Panc1 (cell line): ENCODE results near the gene ABAT. TPM values are rescaled to one million over a fixed set of nuclear protein-coding genes. Genes with fewer than 3 reads are reported as not detected.

Experiments used
- ATAC-seq: fragments of 200-7000 bp; cut with Tn5 transposase; 2 replicates; pipeline ENCODE4 v1.9.1; 2020; ENCODE audit warnings: mild to moderate bottlenecking, moderate library complexity
- BruUV-seq: library from RNA; stranded (reverse); fragments of 400-500 nt; replicated peaks from 2 replicates; lab custom pipeline; 2021; lab: Mats Ljungman, UMichigan
- CTCF ChIA-PET: fragments of 300-600 bp; sonication (Branson Sonifier 250); formaldehyde crosslinking; loops from one replicate; lab custom pipeline; 2022; ENCODE audit warnings: antibody characterized with exemption; lab: Charles Lee
- POLR2A ChIA-PET: fragments of 300-600 bp; sonication (Branson Sonifier 250); formaldehyde crosslinking; loops from one replicate; lab custom pipeline; 2022; ENCODE audit warnings: antibody characterized with exemption; lab: Charles Lee
- DNase-seq: peaks from one replicate; pipeline ENCODE4 v3.0.0-alpha.2; 2010; ENCODE audit warnings: low read depth, low spot score
- H3K27ac ChIP-seq: 2 replicates; pipeline ENCODE4 v1.5.1; 2011; ENCODE audit warnings: mild to moderate bottlenecking, low read length, inconsistent platforms
- H3K27me3 ChIP-seq: fragments of 200-500 bp; sonication (Bioruptor generic); 2 replicates; pipeline ENCODE4 v1.6.0; 2014; ENCODE audit warnings: low read length, inconsistent platforms; ENCODE audit not compliant: control insufficient read depth, insufficient read depth
- H3K36me3 ChIP-seq: fragments of 200-500 bp; sonication (Bioruptor generic); 2 replicates; pipeline ENCODE4 v1.5.1; 2014; ENCODE audit warnings: inconsistent platforms, mild to moderate bottlenecking, low read length, moderate library complexity; ENCODE audit not compliant: control insufficient read depth, insufficient read depth
- H3K4me1 ChIP-seq: 2 replicates; pipeline ENCODE4 v1.5.1; 2011; ENCODE audit warnings: inconsistent platforms, mild to moderate bottlenecking, low read length, moderate library complexity; ENCODE audit not compliant: control insufficient read depth, insufficient read depth
- H3K4me3 ChIP-seq, 2 experiments: 2 replicates each; pipeline ENCODE4 v1.5.1; 2011 to 2012; ENCODE audit warnings: low read depth in 2 of 2, low read length in 2 of 2, mild to moderate bottlenecking in 2 of 2, inconsistent platforms in 1 of 2, moderate library complexity in 1 of 2
- H3K9me3 ChIP-seq: fragments of 200-500 bp; sonication (Bioruptor generic); 2 replicates; pipeline ENCODE4 v1.5.1; 2014; ENCODE audit warnings: low read depth, mild to moderate bottlenecking, inconsistent platforms, low read length, moderate library complexity; ENCODE audit not compliant: control insufficient read depth, insufficient read depth
- CTCF ChIP-seq: fragments of 450-650 bp; IDR thresholded peaks from 2 replicates; pipeline ENCODE4 v1.5.1; 2017; ENCODE audit warnings: mild to moderate bottlenecking
- POLR2AphosphoS5 ChIP-seq: IDR thresholded peaks from 2 replicates; pipeline ENCODE4 v1.6.1; 2012; ENCODE audit warnings: mild to moderate bottlenecking, low read depth, low read length, moderate library complexity
- REST ChIP-seq, 2 experiments: IDR thresholded peaks; 2 replicates each; pipeline ENCODE4 v1.6.1; 2011 to 2012; ENCODE audit warnings: low read depth in 2 of 2, control low read depth in 1 of 2, low read length in 1 of 2, mild to moderate bottlenecking in 1 of 2, moderate library complexity in 1 of 2; ENCODE audit not compliant: insufficient read depth in 1 of 2
- SIN3A ChIP-seq: IDR thresholded peaks from 2 replicates; pipeline ENCODE4 v1.6.1; 2012; ENCODE audit warnings: low read depth, mild to moderate bottlenecking, low read length, moderate library complexity, borderline replicate concordance; ENCODE audit not compliant: insufficient read depth
- TCF7L2 ChIP-seq: IDR thresholded peaks from 2 replicates; pipeline ENCODE4 v1.6.1; 2011; ENCODE audit warnings: mild to moderate bottlenecking, low read depth, low read length, inconsistent platforms
- in situ Hi-C: cut with HindIII; loops from 2 replicates; pipeline ENCODE4 v1.10.0; 2016; ENCODE audit warnings: low sequenced_read_pairs, low pct_unique_long_range_greater_than_20kb
- intact Hi-C: fragments of 100-400 bp; cut with micrococcal nuclease; formaldehyde crosslinking; loops from one replicate; pipeline ENCODE4 v1.10.0; 2022; ENCODE audit not compliant: unreplicated experiment
- total RNA-seq: library from RNA; stranded (reverse); gene quantifications from one replicate; pipeline ENCODE4 v1.2.1, GENCODE V29; 2021; ENCODE audit not compliant: unreplicated experiment

ABAT gene
- total RNA-seq, 1 experiment from 2014 or later = 0.77 TPM

- in situ Hi-C loops = no loop called here
- TF ChIP-seq POLR2AphosphoS5 (no peak), CTCF (no peak), REST (IDR thresholded peaks at IDR 0.05; ENCODE audit: insufficient read depth in 1 of 2, low read depth in 2 of 2, low read length in 1 of 2) (no peak), SIN3A (no peak), TCF7L2 (no peak)
- Histone ChIP-seq H3K9me3 (no peaks in the 10 kb centered on the region), H3K27ac (no peak overlapping the region), H3K36me3 (no peaks in the 10 kb centered on the region), H3K4me1 (no peaks in the 10 kb centered on the region; the same call in 1 of the 2 replicates), H3K27me3 (no peaks in the 10 kb centered on the region), H3K4me3 (no peak overlapping the region)
- POLR2A ChIA-PET = no interaction called here
- intact Hi-C loops = no loop called here
- DNase-seq (no peak), ATAC-seq (no peak)
- BruUV-seq = no TSS peak
- CTCF ChIA-PET = no interaction called here
Observed at GRCh38 chr16:8756755-8757154, 82.3 kb downstream of the ABAT start.

DNA sequence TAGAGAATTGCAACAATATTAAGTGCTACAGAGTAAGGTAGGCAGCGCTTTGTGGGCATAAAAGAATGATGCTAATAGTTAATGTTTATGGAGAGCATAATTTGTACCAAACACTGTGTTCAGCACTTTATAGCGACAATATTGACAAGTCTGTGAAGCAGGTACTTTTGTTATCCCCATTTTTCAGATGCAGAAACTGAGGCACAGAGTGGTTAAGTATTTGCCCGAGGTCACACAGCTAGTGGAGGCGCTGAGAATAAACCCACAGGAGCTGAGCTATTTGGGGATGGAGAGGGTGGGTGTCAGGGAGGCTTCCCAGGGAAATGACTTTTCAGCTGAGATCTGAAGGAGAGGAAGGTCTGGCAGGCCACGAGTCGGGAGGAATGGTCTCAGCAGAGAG lies 83.6 kb downstream of the ABAT start:
- ATAC-seq (no peak), DNase-seq (no peak)
- no peaks in the 10 kb centered on the region for H3K36me3 ChIP-seq
- H3K27ac ChIP-seq = no peak overlapping the region
- no peaks in the 10 kb centered on the region for H3K27me3 ChIP-seq
- H3K4me3 ChIP-seq = no peak overlapping the region
- ChIA-PET POLR2A (no interaction called here), CTCF (no interaction called here)
- intact Hi-C loops = no loop called here
- TF ChIP-seq REST (IDR thresholded peaks at IDR 0.05; ENCODE audit: insufficient read depth in 1 of 2, low read depth in 2 of 2, low read length in 1 of 2) = no peak
- TF ChIP-seq POLR2AphosphoS5 = no peak
- TF ChIP-seq TCF7L2 = no peak
- no peaks in the 10 kb centered on the region for H3K9me3 ChIP-seq
- no peaks in the 10 kb centered on the region for H3K4me1 ChIP-seq
- in situ Hi-C loops = no loop called here
- BruUV-seq = no TSS peak
